ENCODE results near the gene GRIN1. TPM values are rescaled to one million over a fixed set of nuclear protein-coding genes. Genes with fewer than 3 reads are reported as not detected.
A peak's percentile ranks its signal among the peaks of the same experiment; 100 is the strongest.
"Not testable (repeated sequence)": the region's sequence is repeated elsewhere in the genome, so short reads cannot be mapped to it uniquely, and the experiment has no call there.

Gene GRIN1
- total RNA-seq, 1 experiment from 2014 or later = not detected

GRCh38 chr9:137123468-137123837 is 15.5 kb upstream of the GRIN1 start:
- H3K9ac ChIP-seq (ENCODE audit: low read length) = peak overlapping the region; percentile 23
- H3K4me1 ChIP-seq (ENCODE audit: low read length) = peaks cover 48% of the 10 kb centered on the region
- H3K9me3 ChIP-seq (ENCODE audit: low read length) = no peaks in the 10 kb centered on the region
- no peaks in the 10 kb centered on the region for H4K20me1 ChIP-seq (ENCODE audit: insufficient read depth, low read depth, low read length)
- H3K36me3 ChIP-seq (ENCODE audit: insufficient read depth, low read length) = no peaks in the 10 kb centered on the region
- no peak overlapping the region for H2AFZ ChIP-seq (ENCODE audit: low read length)
- no peaks in the 10 kb centered on the region for H3K27me3 ChIP-seq (ENCODE audit: low read length)
- no peaks in the 10 kb centered on the region for H3K9me2 ChIP-seq (replicated peaks; ENCODE audit: insufficient read depth, low read length)
- no peak overlapping the region for H3K4me3 ChIP-seq (ENCODE audit: low read length)
- H3K4me2 ChIP-seq (ENCODE audit: low read depth, low read length, poor library complexity, severe bottlenecking) = peak overlapping the region; percentile 87
- peak overlapping the region; percentile 90 for H3K27ac ChIP-seq (ENCODE audit: low read length)
- H3K79me2 ChIP-seq (ENCODE audit: low read length) = peaks cover 25% of the 10 kb centered on the region
- DNase-seq = no peak

DNA sequence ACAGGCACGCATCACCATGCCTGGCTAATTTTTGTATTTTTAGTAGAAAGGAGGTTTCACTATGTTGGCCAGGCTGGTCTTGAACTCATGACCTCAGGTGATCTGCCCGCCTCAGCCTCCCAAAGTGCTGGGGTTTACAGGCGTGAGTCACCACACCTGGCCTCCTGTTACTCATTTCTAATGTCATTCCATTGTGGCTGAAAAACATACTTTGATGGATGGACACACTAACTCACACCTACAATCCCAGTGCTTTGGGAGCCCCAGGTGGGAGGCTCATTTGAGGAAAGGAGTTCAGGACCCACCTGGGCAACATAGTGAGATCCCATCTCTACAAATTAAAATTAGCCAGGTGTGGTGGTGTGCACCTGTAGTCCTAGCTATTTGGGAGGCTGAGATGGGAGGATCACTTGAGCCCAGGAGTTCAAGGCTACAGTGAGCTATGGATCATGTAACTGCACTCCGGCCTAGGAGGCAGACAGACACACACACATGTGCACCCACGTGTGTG is 14.9 kb upstream of the GRIN1 start:
- Histone ChIP-seq H3K4me1 (ENCODE audit: low read length) (peaks cover 47% of the 10 kb centered on the region), H3K79me2 (ENCODE audit: low read length) (peaks cover 30% of the 10 kb centered on the region), H3K27ac (ENCODE audit: low read length) (peak overlapping the region; percentile 90; the same call in 1 of the 2 replicates), H3K4me2 (ENCODE audit: low read depth, low read length, poor library complexity, severe bottlenecking) (peak overlapping the region; percentile 87)
- not testable (repeated sequence) for H3K9me3 ChIP-seq (ENCODE audit: low read length); H3K27me3 ChIP-seq (ENCODE audit: low read length); H2AFZ ChIP-seq (ENCODE audit: low read length); DNase-seq; H3K36me3 ChIP-seq (ENCODE audit: insufficient read depth, low read length); H3K4me3 ChIP-seq (ENCODE audit: low read length); H4K20me1 ChIP-seq (ENCODE audit: insufficient read depth, low read depth, low read length); H3K9ac ChIP-seq (ENCODE audit: low read length); H3K9me2 ChIP-seq (replicated peaks; ENCODE audit: insufficient read depth, low read length)

GRCh38 chr9:137126786-137127185 is 12.2 kb upstream of the GRIN1 start:
- no peak overlapping the region for H2AFZ ChIP-seq (ENCODE audit: low read length)
- H3K4me1 ChIP-seq (ENCODE audit: low read length) = peaks cover 47% of the 10 kb centered on the region
- no peaks in the 10 kb centered on the region for H4K20me1 ChIP-seq (ENCODE audit: insufficient read depth, low read depth, low read length)
- no peaks in the 10 kb centered on the region for H3K9me2 ChIP-seq (replicated peaks; ENCODE audit: insufficient read depth, low read length)
- H3K36me3 ChIP-seq (ENCODE audit: insufficient read depth, low read length) = no peaks in the 10 kb centered on the region
- peak overlapping the region; percentile 79 for H3K4me3 ChIP-seq (ENCODE audit: low read length)
- peak overlapping the region; percentile 68 for H3K4me2 ChIP-seq (ENCODE audit: low read depth, low read length, poor library complexity, severe bottlenecking)
- H3K9ac ChIP-seq (ENCODE audit: low read length) = peak overlapping the region; percentile 97
- H3K79me2 ChIP-seq (ENCODE audit: low read length) = peaks cover 38% of the 10 kb centered on the region
- no peaks in the 10 kb centered on the region for H3K27me3 ChIP-seq (ENCODE audit: low read length)
- peak; percentile 63 for DNase-seq
- peak overlapping the region; percentile 88 for H3K27ac ChIP-seq (ENCODE audit: low read length)
- H3K9me3 ChIP-seq (ENCODE audit: low read length) = no peaks in the 10 kb centered on the region

- DNase-seq = peak; percentile 93
- H3K79me2 ChIP-seq (ENCODE audit: low read length) = peaks cover 38% of the 10 kb centered on the region
- no peak overlapping the region; the same call in 1 of the 2 replicates for H2AFZ ChIP-seq (ENCODE audit: low read length)
- H3K27ac ChIP-seq (ENCODE audit: low read length) = peak overlapping the region; percentile 88
- peak overlapping the region; percentile 97 for H3K9ac ChIP-seq (ENCODE audit: low read length)
- H3K4me1 ChIP-seq (ENCODE audit: low read length) = peaks cover 40% of the 10 kb centered on the region
- H3K9me3 ChIP-seq (ENCODE audit: low read length) = no peaks in the 10 kb centered on the region
- no peaks in the 10 kb centered on the region for H4K20me1 ChIP-seq (ENCODE audit: insufficient read depth, low read depth, low read length)
- no peaks in the 10 kb centered on the region for H3K36me3 ChIP-seq (ENCODE audit: insufficient read depth, low read length)
- peak overlapping the region; percentile 79 for H3K4me3 ChIP-seq (ENCODE audit: low read length)
- no peaks in the 10 kb centered on the region for H3K9me2 ChIP-seq (replicated peaks; ENCODE audit: insufficient read depth, low read length)
- H3K4me2 ChIP-seq (ENCODE audit: low read depth, low read length, poor library complexity, severe bottlenecking) = peak overlapping the region; percentile 68
- no peaks in the 10 kb centered on the region for H3K27me3 ChIP-seq (ENCODE audit: low read length)
Observed at GRCh38 chr9:137127301-137128157, 11.4 kb upstream of the GRIN1 start.

- no peaks in the 10 kb centered on the region for H3K36me3 ChIP-seq (ENCODE audit: insufficient read depth, low read length)
- no peaks in the 10 kb centered on the region for H3K9me3 ChIP-seq (ENCODE audit: low read length)
- H3K9ac ChIP-seq (ENCODE audit: low read length) = peak overlapping the region; percentile 97
- H4K20me1 ChIP-seq (ENCODE audit: insufficient read depth, low read depth, low read length) = no peaks in the 10 kb centered on the region
- H3K27ac ChIP-seq (ENCODE audit: low read length) = peak overlapping the region; percentile 88
- DNase-seq = peak; percentile 74
- peaks cover 38% of the 10 kb centered on the region for H3K79me2 ChIP-seq (ENCODE audit: low read length)
- H3K4me1 ChIP-seq (ENCODE audit: low read length) = peaks cover 32% of the 10 kb centered on the region
- H3K4me2 ChIP-seq (ENCODE audit: low read depth, low read length, poor library complexity, severe bottlenecking) = peak overlapping the region; percentile 68
- H3K27me3 ChIP-seq (ENCODE audit: low read length) = no peaks in the 10 kb centered on the region
- no peaks in the 10 kb centered on the region for H3K9me2 ChIP-seq (replicated peaks; ENCODE audit: insufficient read depth, low read length)
- H3K4me3 ChIP-seq (ENCODE audit: low read length) = peak overlapping the region; percentile 79
- H2AFZ ChIP-seq (ENCODE audit: low read length) = no peak overlapping the region
Observed at GRCh38 chr9:137128158-137128861, 10.6 kb upstream of the GRIN1 start.

DNA sequence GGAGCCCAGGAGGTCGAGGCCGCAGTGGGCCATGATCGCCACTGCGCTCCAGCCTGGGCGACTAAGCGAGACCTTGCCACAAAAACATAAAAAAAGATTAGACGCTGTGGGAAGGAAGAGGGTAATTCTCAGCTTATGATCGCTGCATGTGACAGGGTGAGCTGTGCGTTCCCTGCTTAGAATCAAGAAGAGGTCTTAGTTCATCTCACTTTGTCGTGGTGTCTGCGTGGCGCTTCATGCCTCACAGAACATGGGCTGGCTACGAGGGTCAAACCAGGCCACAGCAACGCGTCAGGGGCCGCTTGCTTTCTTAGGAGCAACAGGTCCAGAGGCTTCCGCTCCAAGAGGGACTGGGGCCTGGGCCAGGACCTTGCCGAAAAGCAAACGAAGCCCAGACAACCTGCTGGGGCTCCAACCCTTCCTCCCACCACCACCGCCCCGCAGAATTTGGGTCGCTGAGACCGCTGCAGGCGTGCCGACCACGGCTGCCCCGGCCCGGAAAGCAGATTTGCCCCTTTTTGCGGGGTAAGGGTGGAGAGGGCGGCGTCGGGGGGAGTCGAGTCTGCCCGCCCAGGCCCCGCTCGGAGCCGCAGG is 10.0 kb upstream of the GRIN1 start:
- Histone ChIP-seq H3K9me2 (replicated peaks; ENCODE audit: insufficient read depth, low read length) (no peaks in the 10 kb centered on the region), H3K9ac (ENCODE audit: low read length) (peak overlapping the region; percentile 97), H3K9me3 (ENCODE audit: low read length) (no peaks in the 10 kb centered on the region), H4K20me1 (ENCODE audit: insufficient read depth, low read depth, low read length) (no peaks in the 10 kb centered on the region), H2AFZ (ENCODE audit: low read length) (peak overlapping the region; percentile 81; the same call in 1 of the 2 replicates), H3K27me3 (ENCODE audit: low read length) (no peaks in the 10 kb centered on the region), H3K79me2 (ENCODE audit: low read length) (peaks cover 38% of the 10 kb centered on the region), H3K36me3 (ENCODE audit: insufficient read depth, low read length) (no peaks in the 10 kb centered on the region), H3K27ac (ENCODE audit: low read length) (peak overlapping the region; percentile 88), H3K4me2 (ENCODE audit: low read depth, low read length, poor library complexity, severe bottlenecking) (peak overlapping the region; percentile 68), H3K4me3 (ENCODE audit: low read length) (peak overlapping the region; percentile 79), H3K4me1 (ENCODE audit: low read length) (peaks cover 25% of the 10 kb centered on the region)
- DNase-seq = peak; percentile 72

DNA sequence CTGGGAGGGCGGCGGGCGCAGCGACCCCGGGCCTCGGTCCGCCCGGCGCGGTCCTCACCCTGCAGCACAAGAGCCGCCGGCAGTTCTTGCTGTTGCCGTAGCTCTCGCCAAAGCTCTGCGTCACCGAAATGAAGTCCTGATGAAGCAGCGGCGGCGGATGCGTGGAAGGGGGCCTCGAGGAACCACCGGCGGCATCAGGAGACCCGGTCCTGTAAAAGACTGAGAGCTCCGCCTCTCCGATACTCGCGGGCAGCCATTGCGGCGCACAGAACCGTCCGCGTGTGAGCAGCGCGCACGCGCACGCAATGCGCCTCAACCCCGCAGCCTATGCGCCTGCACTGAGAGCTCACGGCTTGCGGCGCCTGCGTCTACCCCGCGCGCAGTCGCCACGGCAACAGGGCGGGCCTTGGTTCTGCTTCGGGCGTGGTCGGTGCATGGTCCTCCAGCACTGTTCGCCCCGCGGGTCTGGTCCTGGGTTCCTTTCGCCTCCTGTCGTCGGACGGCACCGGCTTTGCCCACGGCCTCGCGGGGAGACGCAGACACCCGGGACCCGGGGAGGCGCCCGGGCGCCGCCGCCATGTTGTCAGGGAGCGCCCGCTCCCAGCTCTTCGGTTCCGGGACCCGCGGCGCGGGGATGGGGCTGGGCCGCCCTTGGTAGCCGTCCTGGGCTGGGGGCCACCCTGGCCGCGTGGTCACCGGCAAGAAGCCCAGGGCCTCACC is 9.3 kb upstream of the GRIN1 start:
- Histone ChIP-seq H3K79me2 (ENCODE audit: low read length) (peaks cover 38% of the 10 kb centered on the region), H3K9me3 (ENCODE audit: low read length) (no peaks in the 10 kb centered on the region), H4K20me1 (ENCODE audit: insufficient read depth, low read depth, low read length) (no peaks in the 10 kb centered on the region), H3K9me2 (replicated peaks; ENCODE audit: insufficient read depth, low read length) (no peaks in the 10 kb centered on the region), H3K4me2 (ENCODE audit: low read depth, low read length, poor library complexity, severe bottlenecking) (peak overlapping the region; percentile 68), H3K4me1 (ENCODE audit: low read length) (peaks cover 25% of the 10 kb centered on the region), H3K27me3 (ENCODE audit: low read length) (no peaks in the 10 kb centered on the region), H3K27ac (ENCODE audit: low read length) (peak overlapping the region; percentile 88), H2AFZ (ENCODE audit: low read length) (peak overlapping the region; percentile 81; the same call in 1 of the 2 replicates), H3K36me3 (ENCODE audit: insufficient read depth, low read length) (no peaks in the 10 kb centered on the region), H3K4me3 (ENCODE audit: low read length) (peak overlapping the region; percentile 79), H3K9ac (ENCODE audit: low read length) (peak overlapping the region; percentile 97)
- DNase-seq = peak; percentile 98

All from Karpas-422 (cell line).